A549 treated with ZK216348 at 1 μM for 4 hours (cell line): ENCODE results near the gene VAPA. TPM values are rescaled to one million over a fixed set of nuclear protein-coding genes. Genes with fewer than 3 reads are reported as not detected.

ENCODE experiments used
- total RNA-seq: library from RNA; stranded (reverse); fragments of 200-300 nt; extraction: Qiagen RNA extraction; gene quantifications from 5 replicates; pipeline ENCODE4 v1.2.3, GENCODE V29; 2022; ENCODE audit warnings: low read depth

Gene VAPA, protein sequence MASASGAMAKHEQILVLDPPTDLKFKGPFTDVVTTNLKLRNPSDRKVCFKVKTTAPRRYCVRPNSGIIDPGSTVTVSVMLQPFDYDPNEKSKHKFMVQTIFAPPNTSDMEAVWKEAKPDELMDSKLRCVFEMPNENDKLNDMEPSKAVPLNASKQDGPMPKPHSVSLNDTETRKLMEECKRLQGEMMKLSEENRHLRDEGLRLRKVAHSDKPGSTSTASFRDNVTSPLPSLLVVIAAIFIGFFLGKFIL
- 162 to 224 TPM (median 174 TPM) in 5 replicates for total RNA-seq

DNA sequence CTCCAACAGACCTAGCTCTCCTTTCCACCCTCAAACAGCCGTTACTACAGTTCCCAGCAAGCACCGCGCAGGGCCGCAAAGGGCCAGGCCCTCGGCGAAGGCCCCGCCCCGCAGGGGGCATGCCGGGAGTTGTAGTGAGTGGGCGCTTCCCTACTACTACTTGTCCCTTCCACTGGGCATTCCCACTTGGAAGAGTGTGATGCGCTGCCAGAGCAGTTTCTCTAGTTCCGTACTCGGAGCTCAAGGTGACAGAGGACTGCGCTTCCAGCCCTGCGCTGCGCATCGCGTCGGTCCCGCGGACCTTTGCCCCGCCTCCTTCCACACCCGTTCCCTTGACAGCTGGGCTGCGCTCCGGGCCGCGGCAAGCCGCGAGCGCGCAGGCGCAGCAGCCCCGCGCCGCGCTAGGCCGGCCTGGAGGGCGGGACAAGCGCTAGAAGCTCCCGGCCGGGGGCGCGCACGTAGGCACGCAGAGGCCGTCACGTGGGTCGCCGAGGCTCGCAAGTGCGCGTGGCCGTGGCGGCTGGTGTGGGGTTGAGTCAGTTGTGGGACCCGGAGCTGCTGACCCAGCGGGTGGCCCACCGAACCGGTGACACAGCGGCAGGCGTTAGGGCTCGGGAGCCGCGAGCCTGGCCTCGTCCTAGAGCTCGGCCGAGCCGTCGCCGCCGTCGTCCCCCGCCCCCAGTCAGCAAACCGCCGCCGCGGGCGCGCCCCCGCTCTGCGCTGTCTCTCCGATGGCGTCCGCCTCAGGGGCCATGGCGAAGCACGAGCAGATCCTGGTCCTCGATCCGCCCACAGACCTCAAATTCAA is at the start of gene VAPA:
Gene VAPA (plus strand): TSS at position 491 of the 808 bp plus-strand sequence. CDS start 241 bp downstream, at position 732.

DNA sequence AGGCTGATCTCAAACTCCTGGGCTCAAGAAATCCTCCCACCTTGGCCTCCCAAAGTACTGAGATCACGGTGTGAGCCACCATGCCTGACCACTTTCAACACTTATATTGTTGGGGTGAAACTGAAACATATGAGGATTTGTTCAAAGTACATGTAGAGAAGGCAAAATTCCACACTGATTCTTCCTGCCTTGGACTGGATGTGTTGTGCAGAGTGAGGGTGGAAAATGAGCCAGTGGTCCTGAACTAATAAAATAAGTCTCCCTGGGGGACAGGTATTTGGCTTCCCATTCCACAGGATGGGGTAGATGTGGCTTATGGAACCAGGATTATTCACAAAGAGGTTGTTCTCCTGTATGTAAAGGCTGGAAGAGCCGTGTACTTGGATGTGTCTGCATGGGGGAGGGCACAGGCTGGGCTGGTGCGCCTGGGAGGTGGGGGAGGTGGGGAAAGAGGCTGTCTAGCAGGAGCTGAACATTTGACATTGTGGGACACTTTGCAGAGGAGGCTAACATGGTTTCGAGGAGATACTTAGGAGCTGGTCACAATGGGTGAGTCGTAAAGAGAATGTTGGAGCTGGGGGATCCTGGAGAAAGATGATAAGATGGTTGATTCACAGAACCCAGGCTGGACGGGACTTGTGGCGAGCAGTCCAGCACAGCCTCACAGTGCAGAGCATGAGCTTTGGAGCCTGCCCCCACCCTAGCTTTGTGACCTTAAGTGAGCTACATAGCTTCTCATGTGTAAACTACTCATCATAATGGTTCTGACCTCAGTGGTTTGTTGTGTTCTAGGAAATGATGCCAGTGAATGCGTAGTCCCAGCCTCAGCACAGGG is 28.4 kb upstream of the VAPA start, which contains the start of gene TXNDC2:
Gene TXNDC2 (plus strand): TSS at position 804 of the 835 bp plus-strand sequence. CDS start 708 bp downstream, outside the sequence.

Other genes with a start within 250 kb of the VAPA start
- gene RAB31, start 205.7 kb upstream of the VAPA start, total RNA-seq, result 18.2 to 28.2 TPM (median 25.2 TPM) in 5 replicates
- gene TXNDC2, start 28.0 kb upstream of the VAPA start, total RNA-seq, result 0.15 to 0.34 TPM (median 0.17 TPM) in 5 replicates